HCT116 (cell line): ENCODE measurements around the gene HASPIN.
"Not testable (repeated sequence)": the region's sequence is repeated elsewhere in the genome, so short reads cannot be mapped to it uniquely, and the experiment has no call there.

Experiments used
- EZH2 ChIP-seq: fragments of 200-600 bp; sonication (generic); IDR thresholded peaks from 2 replicates; pipeline ENCODE4 v1.6.1; 2017; ENCODE audit warnings: antibody characterized with exemption, mixed run types
- SRF ChIP-seq: IDR thresholded peaks from 2 replicates; pipeline ENCODE4 v1.6.1; 2012; ENCODE audit warnings: low read depth
- ZNF274 ChIP-seq: fragments of 200-500 bp; sonication (Bioruptor generic); IDR thresholded peaks from 2 replicates; pipeline ENCODE4 v1.6.1; 2014; ENCODE audit warnings: mild to moderate bottlenecking, low read depth, low read length, inconsistent platforms
- TF ChIP-seq, protein P1 (sequence below), 3 experiments: fragments of 200-600 bp in 1 of 3; sonication (generic) in 1 of 3; IDR thresholded peaks in 2 of 3; conservative IDR thresholded peaks in 1 of 3; 2 replicates each; pipeline ENCODE4 v1.5.1; 2012 to 2017; ENCODE audit warnings: low read depth in 2 of 3, low read length in 2 of 3, antibody characterized with exemption in 1 of 3, borderline replicate concordance in 1 of 3, control low read depth in 1 of 3, mild to moderate bottlenecking in 1 of 3, mixed read lengths in 1 of 3, mixed run types in 1 of 3, moderate library complexity in 1 of 3; ENCODE audit not compliant: insufficient read depth in 1 of 3
- TF ChIP-seq, protein P2 (sequence below): IDR thresholded peaks from 2 replicates; pipeline ENCODE4 v1.6.1; 2012

DNA sequence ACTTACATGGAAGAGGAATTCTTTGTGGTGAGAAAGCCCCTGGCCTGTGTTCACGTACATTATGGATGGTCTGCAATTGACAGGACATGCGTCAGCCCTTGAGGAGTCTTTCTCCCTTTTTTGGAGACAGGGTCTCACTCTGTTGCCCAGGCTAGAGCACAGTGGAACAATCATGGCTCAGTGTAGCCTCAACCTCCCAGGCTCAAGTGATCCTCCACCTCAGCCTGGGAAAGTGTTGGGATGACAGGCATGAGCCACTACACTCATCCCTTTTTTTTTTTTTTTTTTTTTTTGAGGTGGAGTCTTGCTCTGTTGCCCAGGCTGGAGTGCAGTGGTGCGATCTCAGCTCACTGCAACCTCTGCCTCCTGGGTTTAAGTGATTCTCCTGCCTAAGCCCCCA, 4.4 kb downstream of the HASPIN start:
- TF ChIP-seq ZNF274, EZH2, SRF: not testable (repeated sequence)
- TF ChIP-seq, protein P1, sequence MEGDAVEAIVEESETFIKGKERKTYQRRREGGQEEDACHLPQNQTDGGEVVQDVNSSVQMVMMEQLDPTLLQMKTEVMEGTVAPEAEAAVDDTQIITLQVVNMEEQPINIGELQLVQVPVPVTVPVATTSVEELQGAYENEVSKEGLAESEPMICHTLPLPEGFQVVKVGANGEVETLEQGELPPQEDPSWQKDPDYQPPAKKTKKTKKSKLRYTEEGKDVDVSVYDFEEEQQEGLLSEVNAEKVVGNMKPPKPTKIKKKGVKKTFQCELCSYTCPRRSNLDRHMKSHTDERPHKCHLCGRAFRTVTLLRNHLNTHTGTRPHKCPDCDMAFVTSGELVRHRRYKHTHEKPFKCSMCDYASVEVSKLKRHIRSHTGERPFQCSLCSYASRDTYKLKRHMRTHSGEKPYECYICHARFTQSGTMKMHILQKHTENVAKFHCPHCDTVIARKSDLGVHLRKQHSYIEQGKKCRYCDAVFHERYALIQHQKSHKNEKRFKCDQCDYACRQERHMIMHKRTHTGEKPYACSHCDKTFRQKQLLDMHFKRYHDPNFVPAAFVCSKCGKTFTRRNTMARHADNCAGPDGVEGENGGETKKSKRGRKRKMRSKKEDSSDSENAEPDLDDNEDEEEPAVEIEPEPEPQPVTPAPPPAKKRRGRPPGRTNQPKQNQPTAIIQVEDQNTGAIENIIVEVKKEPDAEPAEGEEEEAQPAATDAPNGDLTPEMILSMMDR (IDR thresholded peaks at IDR 0.05 in 2 of 3, conservative IDR thresholded peaks at IDR 0.05 in 1 of 3; ENCODE audit: borderline replicate concordance in 1 of 3, insufficient read depth in 1 of 3, low read depth in 2 of 3, low read length in 2 of 3): not testable (repeated sequence)
- TF ChIP-seq, protein P2, sequence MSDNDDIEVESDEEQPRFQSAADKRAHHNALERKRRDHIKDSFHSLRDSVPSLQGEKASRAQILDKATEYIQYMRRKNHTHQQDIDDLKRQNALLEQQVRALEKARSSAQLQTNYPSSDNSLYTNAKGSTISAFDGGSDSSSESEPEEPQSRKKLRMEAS: not testable (repeated sequence)
